Measurements from ENCODE around the gene RAB11FIP3.
"Not testable (repeated sequence)": the region's sequence is repeated elsewhere in the genome, so short reads cannot be mapped to it uniquely, and the experiment has no call there.

The RAB11FIP3 gene

GRCh38 chr16:495127-495748 lies 69.8 kb downstream of the RAB11FIP3 start:
- no peak for DNase-seq (ENCODE audit: low read depth)

DNA sequence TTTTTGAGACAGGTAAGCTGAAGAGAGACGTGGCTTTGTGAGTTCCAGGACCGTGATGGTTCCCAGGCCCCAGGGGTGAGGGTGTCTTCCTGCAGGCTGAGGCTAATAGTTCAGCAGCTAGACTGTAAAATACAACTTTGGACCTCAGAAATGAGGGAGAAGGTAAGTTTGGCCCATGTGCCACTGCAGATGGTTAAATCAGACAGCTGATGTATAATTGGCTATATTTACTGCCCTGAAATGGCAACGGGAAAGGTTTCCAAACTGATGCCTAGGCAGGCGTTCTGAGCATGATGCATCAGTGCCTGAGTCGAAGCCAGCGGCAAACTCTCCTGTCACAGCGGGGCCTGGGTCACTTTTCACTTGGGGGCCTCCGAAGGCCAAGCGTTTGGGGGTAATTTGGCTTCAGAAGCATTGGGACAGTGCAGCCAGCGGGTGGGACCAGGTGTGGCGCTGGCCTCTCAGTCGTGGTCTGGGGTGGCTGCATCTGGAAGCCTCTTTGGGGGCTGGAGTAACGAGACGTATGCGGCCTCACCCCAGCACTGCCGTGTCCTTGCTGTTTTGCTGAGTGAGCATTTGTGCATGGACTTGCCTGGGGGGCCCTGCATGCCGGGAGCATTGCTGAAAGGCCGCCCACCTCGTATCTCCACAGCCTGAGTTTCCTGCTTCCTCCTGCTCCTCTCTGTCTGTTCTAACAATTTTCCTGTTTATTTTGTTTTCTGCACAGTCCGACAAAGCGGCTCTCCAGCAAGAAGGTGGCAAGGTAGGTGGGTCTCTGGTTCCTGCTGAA lies 70.8 kb downstream of the RAB11FIP3 start:
- no peak for DNase-seq (ENCODE audit: low read depth)

DNA sequence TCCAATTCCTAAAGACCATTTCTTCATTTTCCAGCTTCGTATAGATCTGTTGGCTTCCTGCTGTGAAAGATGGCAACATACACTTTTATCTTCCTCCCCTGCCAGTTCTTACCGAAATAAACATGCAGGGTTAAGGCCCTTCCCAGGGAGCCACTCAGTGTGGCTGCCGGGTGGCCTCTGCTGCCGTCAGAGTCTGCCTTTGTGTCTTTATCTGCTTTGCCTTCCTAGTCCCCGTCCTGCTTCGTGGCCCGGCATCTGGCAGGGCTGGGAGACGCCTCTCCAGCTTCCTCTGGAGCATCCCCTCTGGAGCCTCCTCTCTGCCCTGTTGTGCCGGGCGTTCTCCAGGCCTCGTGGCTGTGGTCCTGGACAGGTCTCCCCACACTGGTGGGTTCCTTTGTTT lies 71.8 kb downstream of the RAB11FIP3 start:
- no peak for DNase-seq (ENCODE audit: low read depth)

DNA sequence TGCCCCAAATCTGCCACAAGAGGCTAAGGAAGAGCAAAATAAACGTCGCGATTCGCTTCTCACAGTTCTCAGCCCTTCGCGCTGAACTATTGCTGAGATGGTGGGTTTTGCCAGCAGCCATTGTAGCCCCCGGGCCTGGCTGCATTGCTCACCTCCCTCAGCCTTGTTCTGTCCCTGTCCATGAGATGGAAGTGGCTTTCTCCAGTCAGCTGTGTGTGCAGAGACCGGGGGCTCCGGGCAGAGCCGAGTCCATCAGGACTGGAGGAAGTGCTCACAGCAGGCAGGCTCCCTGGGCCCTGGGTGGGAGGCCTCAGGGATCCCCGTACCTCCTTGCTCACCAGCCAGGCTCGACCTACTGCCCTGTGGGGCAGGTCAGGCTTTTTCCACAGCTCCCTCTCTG lies 74.5 kb downstream of the RAB11FIP3 start:
- no peak for DNase-seq (ENCODE audit: low read depth)

DNA sequence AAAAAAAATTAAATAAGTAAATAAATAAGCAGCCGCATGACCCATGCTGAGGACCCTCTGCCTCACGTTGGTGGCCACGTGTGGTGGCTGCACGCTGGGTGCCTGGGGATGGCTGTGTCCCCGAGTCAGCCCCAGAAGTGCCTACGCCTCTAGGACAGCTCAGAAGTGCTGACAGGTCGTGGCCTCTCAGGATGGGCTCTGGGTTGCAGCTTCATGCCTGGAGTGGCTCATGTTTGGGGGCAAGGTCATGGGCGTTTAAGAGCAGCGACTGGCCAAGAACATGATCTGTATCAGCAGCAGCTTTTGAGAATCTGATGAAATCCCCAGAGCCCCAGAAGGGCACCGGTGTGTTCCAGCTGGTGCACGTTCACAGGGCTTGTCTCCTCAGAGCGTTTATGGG lies 75.3 kb downstream of the RAB11FIP3 start:
- no peak for DNase-seq (ENCODE audit: low read depth)

GRCh38 chr16:502179-502943 lies 76.9 kb downstream of the RAB11FIP3 start:
- no peak for DNase-seq (ENCODE audit: low read depth)

GRCh38 chr16:503150-504071 lies 78.0 kb downstream of the RAB11FIP3 start:
- no peak for DNase-seq (ENCODE audit: low read depth)

- DNase-seq (ENCODE audit: low read depth), result no peak
These were observed 80.2 kb downstream of the RAB11FIP3 start for GRCh38 chr16:505479-506245.

GRCh38 chr16:506246-506546 lies 80.7 kb downstream of the RAB11FIP3 start:
- no peak for DNase-seq (ENCODE audit: low read depth)

GRCh38 chr16:507527-507926 lies 82.1 kb downstream of the RAB11FIP3 start:
- not testable (repeated sequence) for DNase-seq (ENCODE audit: low read depth)

GRCh38 chr16:507996-508395 lies 82.5 kb downstream of the RAB11FIP3 start:
- no peak for DNase-seq (ENCODE audit: low read depth)

GRCh38 chr16:508884-509736 lies 83.7 kb downstream of the RAB11FIP3 start:
- no peak for DNase-seq (ENCODE audit: low read depth)

- DNase-seq (ENCODE audit: low read depth), result no peak
These were observed 84.8 kb downstream of the RAB11FIP3 start for GRCh38 chr16:510066-510825.

DNA sequence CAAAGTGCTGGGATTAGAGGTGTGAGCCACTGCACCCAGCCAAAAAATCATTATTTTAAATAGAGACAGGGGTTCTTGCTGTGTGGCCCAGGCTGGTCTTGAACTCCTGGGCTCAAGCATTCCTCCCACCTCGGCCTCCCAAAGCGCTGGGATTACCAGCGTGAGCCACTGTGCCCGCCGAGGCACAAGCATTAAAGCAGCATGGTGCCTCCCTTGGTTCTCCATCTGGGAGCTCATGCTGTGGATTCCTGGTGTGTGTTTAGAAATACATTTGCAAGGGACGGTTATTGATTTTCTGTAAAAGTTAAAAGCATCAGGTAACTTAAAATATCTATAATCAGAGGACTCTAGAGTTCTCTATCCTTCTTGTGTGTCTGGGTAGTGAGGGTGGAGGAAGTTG lies 87.4 kb downstream of the RAB11FIP3 start:
- DNase-seq (ENCODE audit: low read depth), result no peak

DNA sequence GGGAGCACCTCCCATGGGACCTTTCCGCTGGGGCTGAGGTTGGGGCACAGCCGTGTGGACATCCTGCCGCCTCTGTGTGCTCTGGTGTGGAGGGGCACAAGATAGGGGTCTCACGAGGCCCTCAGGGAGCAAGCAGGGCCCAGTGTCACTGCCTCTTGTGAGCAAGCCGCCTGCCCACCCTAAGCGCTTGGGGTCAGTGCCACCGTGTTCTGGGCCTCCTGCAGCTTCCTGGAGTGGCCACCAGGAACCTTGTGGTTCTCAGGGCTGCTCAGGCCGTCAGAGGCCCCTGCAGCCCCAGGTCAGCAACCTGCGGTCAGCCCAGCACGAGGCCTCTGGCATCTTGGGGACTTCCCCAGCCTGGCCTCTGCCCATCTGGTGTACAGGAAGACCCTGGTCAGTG lies 88.5 kb downstream of the RAB11FIP3 start:
- no peak for DNase-seq (ENCODE audit: low read depth)

DNA sequence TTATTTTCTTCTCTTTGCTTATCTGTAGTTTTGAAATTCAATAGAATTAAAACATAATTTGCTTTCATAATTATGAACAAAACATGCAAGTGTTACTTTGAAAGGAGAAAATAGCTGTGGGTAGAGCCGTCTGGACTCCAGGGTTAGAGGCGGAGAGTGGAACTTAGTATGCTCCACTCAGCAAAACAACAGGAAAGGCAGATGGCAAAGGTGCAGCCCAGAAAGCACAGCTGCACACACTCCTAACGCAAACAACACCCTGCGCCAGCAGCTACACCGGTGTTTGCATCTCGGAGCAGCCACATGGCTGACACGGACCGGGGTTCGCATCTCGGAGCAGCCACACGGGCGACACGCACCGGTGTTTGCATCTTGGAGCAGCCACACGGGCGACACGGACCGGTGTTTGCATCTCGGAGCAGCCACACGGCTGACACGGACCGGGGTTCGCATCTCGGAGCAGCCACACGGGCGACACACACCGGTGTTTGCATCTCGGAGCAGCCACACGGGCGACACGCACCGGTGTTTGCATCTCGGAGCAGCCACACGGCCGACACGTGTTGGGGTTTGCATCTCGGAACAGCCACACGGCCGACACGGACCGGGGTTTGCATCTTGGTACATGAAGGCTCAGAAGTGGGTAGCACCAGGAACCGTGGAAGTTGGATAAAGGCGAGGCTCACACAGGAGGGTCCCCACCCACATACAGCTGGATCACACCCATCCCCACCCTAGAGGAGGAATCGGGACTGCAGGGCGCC lies 89.9 kb downstream of the RAB11FIP3 start:
- no peak for DNase-seq (ENCODE audit: low read depth)

DNA sequence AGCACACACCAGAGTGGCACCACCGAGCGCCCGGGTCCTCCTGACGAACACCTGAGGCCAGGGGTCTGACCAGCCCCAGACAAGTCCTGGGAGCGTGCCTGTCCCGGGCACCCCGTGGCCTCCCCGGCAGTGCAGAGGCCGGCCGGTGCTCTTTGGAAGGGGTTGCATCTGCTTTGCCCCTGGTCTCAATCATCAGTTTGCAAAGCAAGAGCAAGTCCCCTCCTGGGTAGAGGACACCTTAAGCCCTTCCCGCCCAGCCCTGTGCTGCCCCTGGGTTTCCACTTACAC lies 90.4 kb downstream of the RAB11FIP3 start:
- DNase-seq (ENCODE audit: low read depth), result no peak

DNA sequence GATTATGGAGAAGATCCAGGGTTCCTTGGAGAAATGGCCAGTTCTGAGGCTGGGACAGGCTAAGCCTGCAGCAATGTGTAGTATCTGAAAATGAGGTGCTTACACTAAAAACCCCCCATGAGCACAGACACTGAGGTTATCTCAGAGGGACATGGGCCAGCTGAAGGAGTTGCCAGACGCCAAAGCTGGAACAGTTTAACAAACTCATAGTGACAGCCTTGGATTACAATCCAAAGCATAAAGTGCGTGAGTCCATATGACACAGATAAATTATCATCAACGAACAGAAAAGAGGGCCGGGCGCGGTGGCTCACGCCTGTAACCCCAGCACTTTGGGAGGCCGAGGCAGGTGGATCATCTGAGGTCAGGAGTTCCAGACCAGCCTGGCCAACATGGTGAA lies 90.9 kb downstream of the RAB11FIP3 start:
- no peak for DNase-seq (ENCODE audit: low read depth)

DNA sequence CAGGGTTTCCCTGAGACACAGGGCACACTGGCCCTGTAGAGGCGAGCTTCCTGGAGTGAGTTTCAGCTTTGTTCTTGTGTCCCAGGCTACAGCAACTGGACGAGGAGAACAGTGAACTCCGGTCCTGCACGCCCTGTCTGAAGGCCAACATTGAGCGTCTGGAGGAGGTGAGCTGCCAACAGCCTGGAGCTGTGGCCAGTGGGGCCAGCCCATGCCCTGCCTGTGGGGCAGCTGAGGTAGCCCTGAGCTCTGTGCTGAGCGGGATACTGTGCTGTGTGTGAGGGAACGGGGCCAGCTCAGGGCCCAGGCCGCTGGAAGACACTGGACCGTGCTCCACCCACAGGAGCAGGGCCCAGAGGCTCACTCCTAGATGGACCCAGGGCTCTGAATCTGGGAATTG lies 93.4 kb downstream of the RAB11FIP3 start:
- DNase-seq (ENCODE audit: low read depth), result no peak

All from stimulated activated CD8-positive, alpha-beta memory T cell treated with anti-CD3 and anti-CD28 coated beads, Interleukin-15, amount 100 ng/mL, for 24 hours (primary cell).